Esophagus (tissue), 2 donors: ENCODE measurements around the gene ABHD12. TPM values are rescaled to one million over a fixed set of nuclear protein-coding genes. Genes with fewer than 3 reads are reported as not detected.

Experiments
- H3K27ac ChIP-seq, 2 donors: one replicate each; pipeline ENCODE4 v1.5.1; 2013; ENCODE audit warnings: low read depth in 2 of 2, mild to moderate bottlenecking in 2 of 2, inconsistent platforms in 1 of 2, low read length in 1 of 2, moderate library complexity in 1 of 2
- H3K27me3 ChIP-seq, 2 donors: one replicate each; pipeline ENCODE4 v1.6.1; 2013; ENCODE audit warnings: low read length in 2 of 2, control low read depth in 1 of 2, mild to moderate bottlenecking in 1 of 2; ENCODE audit not compliant: insufficient read depth in 2 of 2, control insufficient read depth in 1 of 2
- H3K36me3 ChIP-seq, 2 donors: one replicate each; pipeline ENCODE4 v1.6.1; 2013; ENCODE audit warnings: low read length in 1 of 2; ENCODE audit not compliant: control insufficient read depth in 2 of 2, insufficient read depth in 2 of 2
- H3K4me1 ChIP-seq, 2 donors: one replicate each; pipeline ENCODE4 v1.6.1; 2013; ENCODE audit warnings: low read length in 1 of 2; ENCODE audit not compliant: control insufficient read depth in 2 of 2, insufficient read depth in 2 of 2
- H3K4me3 ChIP-seq, 2 donors: one replicate each; pipeline ENCODE4 v1.5.1; 2013; ENCODE audit warnings: low read length in 2 of 2, mild to moderate bottlenecking in 2 of 2, low read depth in 1 of 2, moderate library complexity in 1 of 2
- H3K9me3 ChIP-seq, 2 donors: one replicate each; pipeline ENCODE4 v1.6.1; 2013; ENCODE audit warnings: mild to moderate bottlenecking in 2 of 2, low read depth in 1 of 2, low read length in 1 of 2, moderate library complexity in 1 of 2; ENCODE audit not compliant: control insufficient read depth in 2 of 2, insufficient read depth in 1 of 2
- whole genome bisulfite sequencing, 2 donors: extraction: QIAGEN DNeasy Blood & Tissue Kit; methylation state at CpG; one replicate each; pipeline ENCODE4 v1.1.7; 2013; 5-methylcytosine and 5-hydroxymethylcytosine counted together
- polyA plus RNA-seq, 2 donors: library from polyadenylated mRNA; stranded (reverse); fragments of 200-250 nt; gene quantifications; one replicate each; pipeline ENCODE4 v1.2.3, GENCODE V29; 2013
- donor health status: healthy with polysubstance abuse.
- donor health status: Bipolar disorder and iron deficiency.

Gene ABHD12
- polyA plus RNA-seq, 2 donors: 36.9 to 42.3 TPM

- Histone ChIP-seq H3K27me3 (no peaks in the 10 kb centered on the region), H3K4me1 (peaks cover 0 to 10% of the 10 kb centered on the region in 2 donors), H3K4me3 (no peak overlapping the region), H3K36me3 (peaks cover 0 to 31% of the 10 kb centered on the region in 2 donors), H3K9me3 (no peaks in the 10 kb centered on the region), H3K27ac (peak overlapping the region in 1 of 2 donors; percentile 13)
- WGBS, 2 donors: 88 to 91% methylated on average over 6 of the region's 6 CpGs
Measured at GRCh38 chr20:25302596-25302995, 88.0 kb downstream of the ABHD12 start.

- H3K4me3 ChIP-seq: no peak overlapping the region
- no peak overlapping the region for H3K27ac ChIP-seq
- no peaks in the 10 kb centered on the region for H3K9me3 ChIP-seq
- no peaks in the 10 kb centered on the region for H3K27me3 ChIP-seq
- H3K36me3 ChIP-seq: peaks cover 4 to 37% of the 10 kb centered on the region in 2 donors
- 64 to 78% methylated on average over 9 of the region's 9 CpGs for WGBS, 2 donors
- H3K4me1 ChIP-seq: peaks cover 4 to 14% of the 10 kb centered on the region in 2 donors
Measured at GRCh38 chr20:25301357-25301920, 89.2 kb downstream of the ABHD12 start.

GRCh38 chr20:25300496-25301170, 90.0 kb downstream of the ABHD12 start:
- Histone ChIP-seq H3K27me3 (no peaks in the 10 kb centered on the region), H3K9me3 (no peaks in the 10 kb centered on the region), H3K27ac (no peak overlapping the region), H3K4me1 (peaks cover 4 to 14% of the 10 kb centered on the region in 2 donors), H3K4me3 (no peak overlapping the region), H3K36me3 (peaks cover 4 to 37% of the 10 kb centered on the region in 2 donors)
- WGBS, 2 donors: 78 to 85% methylated on average over 13 of the region's 13 CpGs

GRCh38 chr20:25299806-25300205, 90.8 kb downstream of the ABHD12 start:
- WGBS, 2 donors: 86 to 89% methylated on average over 9 of the region's 9 CpGs
- Histone ChIP-seq H3K27me3 (no peaks in the 10 kb centered on the region), H3K4me3 (no peak overlapping the region), H3K36me3 (peaks cover 4 to 37% of the 10 kb centered on the region in 2 donors), H3K9me3 (no peaks in the 10 kb centered on the region), H3K27ac (no peak overlapping the region), H3K4me1 (peaks cover 4 to 14% of the 10 kb centered on the region in 2 donors)

GRCh38 chr20:25297141-25297905, 93.3 kb downstream of the ABHD12 start:
- no peak overlapping the region for H3K4me3 ChIP-seq
- no peaks in the 10 kb centered on the region for H3K27me3 ChIP-seq
- peaks cover 4 to 13% of the 10 kb centered on the region in 2 donors for H3K4me1 ChIP-seq
- no peaks in the 10 kb centered on the region for H3K9me3 ChIP-seq
- 85% methylated on average over 10 of the region's 10 CpGs for WGBS, 2 donors
- no peak overlapping the region for H3K27ac ChIP-seq
- peaks cover 4 to 21% of the 10 kb centered on the region in 2 donors for H3K36me3 ChIP-seq

GRCh38 chr20:25296094-25297093, 94.2 kb downstream of the ABHD12 start:
- 75 to 77% methylated on average over 24 of the region's 24 CpGs for WGBS, 2 donors
- no peaks in the 10 kb centered on the region for H3K9me3 ChIP-seq
- peaks cover 4 to 10% of the 10 kb centered on the region in 2 donors for H3K4me1 ChIP-seq
- no peaks in the 10 kb centered on the region for H3K27me3 ChIP-seq
- H3K36me3 ChIP-seq: peaks cover 4 to 29% of the 10 kb centered on the region in 2 donors
- no peak overlapping the region for H3K4me3 ChIP-seq
- H3K27ac ChIP-seq: peak overlapping the region; percentile 58 to 76

- Histone ChIP-seq H3K9me3 (no peaks in the 10 kb centered on the region), H3K27ac (peak overlapping the region; percentile 58 to 76), H3K4me1 (peaks cover 4 to 8% of the 10 kb centered on the region in 2 donors), H3K4me3 (no peak overlapping the region), H3K27me3 (no peaks in the 10 kb centered on the region), H3K36me3 (peaks cover 7 to 36% of the 10 kb centered on the region in 2 donors)
- WGBS, 2 donors: 33 to 38% methylated on average over 10 of the region's 10 CpGs
Measured at GRCh38 chr20:25295386-25296093, 95.1 kb downstream of the ABHD12 start.

- Histone ChIP-seq H3K27me3 (no peaks in the 10 kb centered on the region), H3K36me3 (peaks cover 11 to 36% of the 10 kb centered on the region in 2 donors), H3K4me3 (no peak overlapping the region), H3K27ac (peak overlapping the region; percentile 58 to 61), H3K4me1 (peaks cover 4 to 8% of the 10 kb centered on the region in 2 donors), H3K9me3 (no peaks in the 10 kb centered on the region)
- WGBS, 2 donors: 56 to 59% methylated on average over 22 of the region's 22 CpGs
Measured at GRCh38 chr20:25294459-25295385, 95.9 kb downstream of the ABHD12 start.
